Neural cell (in vitro differentiated cells): ENCODE data around the gene KCNK15.

Source experiments
- EZH2 ChIP-seq: fragments of 200-600, 300-800 bp; shearing (Covaris generic), sonication (generic); IDR thresholded peaks from 2 replicates; pipeline ENCODE4 v1.6.1; 2014; ENCODE audit warnings: antibody characterized with exemption, low read length, borderline replicate concordance, mild to moderate bottlenecking; ENCODE audit not compliant: insufficient read depth, poor library complexity, severe bottlenecking
- POLR2AphosphoS5 ChIP-seq: IDR thresholded peaks from 2 replicates; pipeline ENCODE4 v1.6.1; 2012
- TAF1 ChIP-seq: IDR thresholded peaks from 2 replicates; pipeline ENCODE4 v1.6.1; 2012; ENCODE audit warnings: low read depth
- TF ChIP-seq, protein P1 (sequence below): fragments of 450-650 bp; IDR thresholded peaks from 2 replicates; pipeline ENCODE4 v1.5.1; 2014; ENCODE audit warnings: antibody characterized with exemption, mild to moderate bottlenecking, moderate library complexity; ENCODE audit not compliant: poor library complexity, severe bottlenecking
- TF ChIP-seq, protein P2 (sequence below): IDR thresholded peaks from 2 replicates; pipeline ENCODE4 v1.6.1; 2012; ENCODE audit warnings: borderline replicate concordance

GRCh38 chr20:44727039-44727438, 18.6 kb upstream of the KCNK15 start:
- TF ChIP-seq, protein P1, sequence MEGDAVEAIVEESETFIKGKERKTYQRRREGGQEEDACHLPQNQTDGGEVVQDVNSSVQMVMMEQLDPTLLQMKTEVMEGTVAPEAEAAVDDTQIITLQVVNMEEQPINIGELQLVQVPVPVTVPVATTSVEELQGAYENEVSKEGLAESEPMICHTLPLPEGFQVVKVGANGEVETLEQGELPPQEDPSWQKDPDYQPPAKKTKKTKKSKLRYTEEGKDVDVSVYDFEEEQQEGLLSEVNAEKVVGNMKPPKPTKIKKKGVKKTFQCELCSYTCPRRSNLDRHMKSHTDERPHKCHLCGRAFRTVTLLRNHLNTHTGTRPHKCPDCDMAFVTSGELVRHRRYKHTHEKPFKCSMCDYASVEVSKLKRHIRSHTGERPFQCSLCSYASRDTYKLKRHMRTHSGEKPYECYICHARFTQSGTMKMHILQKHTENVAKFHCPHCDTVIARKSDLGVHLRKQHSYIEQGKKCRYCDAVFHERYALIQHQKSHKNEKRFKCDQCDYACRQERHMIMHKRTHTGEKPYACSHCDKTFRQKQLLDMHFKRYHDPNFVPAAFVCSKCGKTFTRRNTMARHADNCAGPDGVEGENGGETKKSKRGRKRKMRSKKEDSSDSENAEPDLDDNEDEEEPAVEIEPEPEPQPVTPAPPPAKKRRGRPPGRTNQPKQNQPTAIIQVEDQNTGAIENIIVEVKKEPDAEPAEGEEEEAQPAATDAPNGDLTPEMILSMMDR = no peak
- TF ChIP-seq POLR2AphosphoS5 = no peak
- TF ChIP-seq TAF1 = no peak
- TF ChIP-seq, protein P2, sequence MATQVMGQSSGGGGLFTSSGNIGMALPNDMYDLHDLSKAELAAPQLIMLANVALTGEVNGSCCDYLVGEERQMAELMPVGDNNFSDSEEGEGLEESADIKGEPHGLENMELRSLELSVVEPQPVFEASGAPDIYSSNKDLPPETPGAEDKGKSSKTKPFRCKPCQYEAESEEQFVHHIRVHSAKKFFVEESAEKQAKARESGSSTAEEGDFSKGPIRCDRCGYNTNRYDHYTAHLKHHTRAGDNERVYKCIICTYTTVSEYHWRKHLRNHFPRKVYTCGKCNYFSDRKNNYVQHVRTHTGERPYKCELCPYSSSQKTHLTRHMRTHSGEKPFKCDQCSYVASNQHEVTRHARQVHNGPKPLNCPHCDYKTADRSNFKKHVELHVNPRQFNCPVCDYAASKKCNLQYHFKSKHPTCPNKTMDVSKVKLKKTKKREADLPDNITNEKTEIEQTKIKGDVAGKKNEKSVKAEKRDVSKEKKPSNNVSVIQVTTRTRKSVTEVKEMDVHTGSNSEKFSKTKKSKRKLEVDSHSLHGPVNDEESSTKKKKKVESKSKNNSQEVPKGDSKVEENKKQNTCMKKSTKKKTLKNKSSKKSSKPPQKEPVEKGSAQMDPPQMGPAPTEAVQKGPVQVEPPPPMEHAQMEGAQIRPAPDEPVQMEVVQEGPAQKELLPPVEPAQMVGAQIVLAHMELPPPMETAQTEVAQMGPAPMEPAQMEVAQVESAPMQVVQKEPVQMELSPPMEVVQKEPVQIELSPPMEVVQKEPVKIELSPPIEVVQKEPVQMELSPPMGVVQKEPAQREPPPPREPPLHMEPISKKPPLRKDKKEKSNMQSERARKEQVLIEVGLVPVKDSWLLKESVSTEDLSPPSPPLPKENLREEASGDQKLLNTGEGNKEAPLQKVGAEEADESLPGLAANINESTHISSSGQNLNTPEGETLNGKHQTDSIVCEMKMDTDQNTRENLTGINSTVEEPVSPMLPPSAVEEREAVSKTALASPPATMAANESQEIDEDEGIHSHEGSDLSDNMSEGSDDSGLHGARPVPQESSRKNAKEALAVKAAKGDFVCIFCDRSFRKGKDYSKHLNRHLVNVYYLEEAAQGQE = no peak
- TF ChIP-seq EZH2 = no peak
